ENCODE results near the gene DDAH2. TPM values are rescaled to one million over a fixed set of nuclear protein-coding genes. Genes with fewer than 3 reads are reported as not detected.

DDAH2 gene
- polyA plus RNA-seq, 1 donor from 2014 or later, result 386 TPM

DNA sequence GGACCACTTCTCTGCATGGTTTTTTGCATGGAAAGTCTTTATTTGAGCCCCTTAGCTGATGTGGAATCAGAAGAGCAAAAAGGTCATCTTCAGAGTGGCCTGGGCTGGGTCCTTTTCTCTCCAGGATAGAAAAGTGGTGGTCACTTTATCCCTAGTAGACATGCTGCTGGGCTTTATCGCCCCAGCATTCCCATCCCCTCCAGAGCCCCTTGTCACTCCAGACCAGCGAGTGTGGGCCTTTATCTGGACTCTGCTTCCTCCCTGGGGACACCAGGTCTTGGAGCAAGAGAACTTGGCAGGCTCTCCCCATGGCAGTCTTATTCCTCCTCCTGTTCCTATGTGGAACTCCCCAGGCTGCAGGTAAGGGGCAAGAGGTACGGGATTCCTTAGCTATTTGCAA is 22.5 kb downstream of the DDAH2 start, which contains the start of gene LY6G6F:
TSS of gene LY6G6F (plus strand) at position 268 of the 400 bp plus-strand sequence. CDS start at position 309, 41 bp downstream.
- no peaks in the 10 kb centered on the region for H3F3A ChIP-seq (ENCODE audit: insufficient read depth, low read length, poor library complexity, severe bottlenecking)
- H3K27me3 ChIP-seq (ENCODE audit: insufficient read depth, low read depth, low read length), result no peaks in the 10 kb centered on the region
- H4K20me1 ChIP-seq (ENCODE audit: insufficient read depth), result no peaks in the 10 kb centered on the region
- H3K4me2 ChIP-seq (ENCODE audit: low read length), result no peak within 1 kb of the TSS
- no peak within 1 kb of the TSS for H3K4me3 ChIP-seq (ENCODE audit: low read length)
- H3K79me2 ChIP-seq (replicated peaks; ENCODE audit: insufficient read depth, low read length), result peaks cover 12% of the 10 kb centered on the region
- H3K9me3 ChIP-seq (ENCODE audit: low read length), result no peaks in the 10 kb centered on the region
- no peaks in the 10 kb centered on the region for H3K36me3 ChIP-seq (ENCODE audit: insufficient read depth, low read length)
- H3K9ac ChIP-seq (ENCODE audit: low read length), result no peak within 1 kb of the TSS
- no peaks in the 10 kb centered on the region for H3K9me2 ChIP-seq (ENCODE audit: insufficient read depth, low read length)
- TF ChIP-seq, protein P1, sequence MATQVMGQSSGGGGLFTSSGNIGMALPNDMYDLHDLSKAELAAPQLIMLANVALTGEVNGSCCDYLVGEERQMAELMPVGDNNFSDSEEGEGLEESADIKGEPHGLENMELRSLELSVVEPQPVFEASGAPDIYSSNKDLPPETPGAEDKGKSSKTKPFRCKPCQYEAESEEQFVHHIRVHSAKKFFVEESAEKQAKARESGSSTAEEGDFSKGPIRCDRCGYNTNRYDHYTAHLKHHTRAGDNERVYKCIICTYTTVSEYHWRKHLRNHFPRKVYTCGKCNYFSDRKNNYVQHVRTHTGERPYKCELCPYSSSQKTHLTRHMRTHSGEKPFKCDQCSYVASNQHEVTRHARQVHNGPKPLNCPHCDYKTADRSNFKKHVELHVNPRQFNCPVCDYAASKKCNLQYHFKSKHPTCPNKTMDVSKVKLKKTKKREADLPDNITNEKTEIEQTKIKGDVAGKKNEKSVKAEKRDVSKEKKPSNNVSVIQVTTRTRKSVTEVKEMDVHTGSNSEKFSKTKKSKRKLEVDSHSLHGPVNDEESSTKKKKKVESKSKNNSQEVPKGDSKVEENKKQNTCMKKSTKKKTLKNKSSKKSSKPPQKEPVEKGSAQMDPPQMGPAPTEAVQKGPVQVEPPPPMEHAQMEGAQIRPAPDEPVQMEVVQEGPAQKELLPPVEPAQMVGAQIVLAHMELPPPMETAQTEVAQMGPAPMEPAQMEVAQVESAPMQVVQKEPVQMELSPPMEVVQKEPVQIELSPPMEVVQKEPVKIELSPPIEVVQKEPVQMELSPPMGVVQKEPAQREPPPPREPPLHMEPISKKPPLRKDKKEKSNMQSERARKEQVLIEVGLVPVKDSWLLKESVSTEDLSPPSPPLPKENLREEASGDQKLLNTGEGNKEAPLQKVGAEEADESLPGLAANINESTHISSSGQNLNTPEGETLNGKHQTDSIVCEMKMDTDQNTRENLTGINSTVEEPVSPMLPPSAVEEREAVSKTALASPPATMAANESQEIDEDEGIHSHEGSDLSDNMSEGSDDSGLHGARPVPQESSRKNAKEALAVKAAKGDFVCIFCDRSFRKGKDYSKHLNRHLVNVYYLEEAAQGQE (IDR thresholded peaks at IDR 0.05; ENCODE audit: borderline replicate concordance), result no peak
- TF ChIP-seq POLR2AphosphoS5 (IDR thresholded peaks at IDR 0.05) (no peak), RAD21 (conservative IDR thresholded peaks at IDR 0.05) (no peak), EZH2 (IDR thresholded peaks at IDR 0.05; ENCODE audit: borderline replicate concordance, insufficient read depth, low read length, poor library complexity, severe bottlenecking) (no peak), SMC3 (conservative IDR thresholded peaks at IDR 0.05; ENCODE audit: poor library complexity) (no peak), MXI1 (conservative IDR thresholded peaks at IDR 0.05; ENCODE audit: poor library complexity, severe bottlenecking) (no peak), TAF1 (IDR thresholded peaks at IDR 0.05; ENCODE audit: low read depth) (no peak), EP300 (conservative IDR thresholded peaks at IDR 0.05; ENCODE audit: poor library complexity, severe bottlenecking) (no peak)
- TF ChIP-seq, protein P2, sequence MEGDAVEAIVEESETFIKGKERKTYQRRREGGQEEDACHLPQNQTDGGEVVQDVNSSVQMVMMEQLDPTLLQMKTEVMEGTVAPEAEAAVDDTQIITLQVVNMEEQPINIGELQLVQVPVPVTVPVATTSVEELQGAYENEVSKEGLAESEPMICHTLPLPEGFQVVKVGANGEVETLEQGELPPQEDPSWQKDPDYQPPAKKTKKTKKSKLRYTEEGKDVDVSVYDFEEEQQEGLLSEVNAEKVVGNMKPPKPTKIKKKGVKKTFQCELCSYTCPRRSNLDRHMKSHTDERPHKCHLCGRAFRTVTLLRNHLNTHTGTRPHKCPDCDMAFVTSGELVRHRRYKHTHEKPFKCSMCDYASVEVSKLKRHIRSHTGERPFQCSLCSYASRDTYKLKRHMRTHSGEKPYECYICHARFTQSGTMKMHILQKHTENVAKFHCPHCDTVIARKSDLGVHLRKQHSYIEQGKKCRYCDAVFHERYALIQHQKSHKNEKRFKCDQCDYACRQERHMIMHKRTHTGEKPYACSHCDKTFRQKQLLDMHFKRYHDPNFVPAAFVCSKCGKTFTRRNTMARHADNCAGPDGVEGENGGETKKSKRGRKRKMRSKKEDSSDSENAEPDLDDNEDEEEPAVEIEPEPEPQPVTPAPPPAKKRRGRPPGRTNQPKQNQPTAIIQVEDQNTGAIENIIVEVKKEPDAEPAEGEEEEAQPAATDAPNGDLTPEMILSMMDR (IDR thresholded peaks at IDR 0.05; ENCODE audit: poor library complexity, severe bottlenecking), result no peak
- H2AFZ ChIP-seq (ENCODE audit: low read depth, low read length), result no peak within 1 kb of the TSS
- no peak within 1 kb of the TSS for H3K27ac ChIP-seq (ENCODE audit: low read length)

DNA sequence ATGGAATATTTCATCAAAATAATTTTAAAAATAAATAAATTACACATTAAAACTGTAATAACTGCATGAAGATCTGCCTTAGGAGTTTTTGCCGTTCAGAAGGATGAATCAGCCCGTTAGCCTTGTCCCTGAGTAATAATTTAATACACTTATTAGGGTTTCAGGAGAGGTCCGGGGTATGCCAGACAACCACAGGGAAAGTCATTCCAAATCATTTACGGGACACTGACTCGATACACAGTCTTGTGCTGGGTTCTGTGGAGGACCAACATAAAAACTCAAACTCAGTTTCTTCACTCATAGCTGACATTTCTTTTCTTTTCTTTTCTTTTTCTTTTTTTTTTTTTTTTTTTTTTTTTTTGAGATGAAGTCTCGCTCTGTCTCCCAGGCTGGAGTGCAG is 23.2 kb downstream of the DDAH2 start:
- no peak overlapping the region for H3K4me2 ChIP-seq (ENCODE audit: low read length)
- peaks cover 19% of the 10 kb centered on the region for H3K79me2 ChIP-seq (replicated peaks; ENCODE audit: insufficient read depth, low read length)
- H3K9me2 ChIP-seq (ENCODE audit: insufficient read depth, low read length), result no peaks in the 10 kb centered on the region
- no peaks in the 10 kb centered on the region for H4K20me1 ChIP-seq (ENCODE audit: insufficient read depth)
- no peak for TF ChIP-seq RAD21 (conservative IDR thresholded peaks at IDR 0.05)
- no peak for TF ChIP-seq POLR2AphosphoS5 (IDR thresholded peaks at IDR 0.05)
- TF ChIP-seq MXI1 (conservative IDR thresholded peaks at IDR 0.05; ENCODE audit: poor library complexity, severe bottlenecking), result no peak
- no peak for TF ChIP-seq SMC3 (conservative IDR thresholded peaks at IDR 0.05; ENCODE audit: poor library complexity)
- TF ChIP-seq, protein P1 (IDR thresholded peaks at IDR 0.05; ENCODE audit: borderline replicate concordance), result no peak
- no peak for TF ChIP-seq EP300 (conservative IDR thresholded peaks at IDR 0.05; ENCODE audit: poor library complexity, severe bottlenecking)
- TF ChIP-seq TAF1 (IDR thresholded peaks at IDR 0.05; ENCODE audit: low read depth), result no peak
- TF ChIP-seq, protein P2 (IDR thresholded peaks at IDR 0.05; ENCODE audit: poor library complexity, severe bottlenecking), result no peak
- no peak for TF ChIP-seq EZH2 (IDR thresholded peaks at IDR 0.05; ENCODE audit: borderline replicate concordance, insufficient read depth, low read length, poor library complexity, severe bottlenecking)
- no peak overlapping the region for H3K4me3 ChIP-seq (ENCODE audit: low read length)
- H3K36me3 ChIP-seq (ENCODE audit: insufficient read depth, low read length), result no peaks in the 10 kb centered on the region
- H2AFZ ChIP-seq (ENCODE audit: low read depth, low read length), result no peak overlapping the region
- no peaks in the 10 kb centered on the region for H3F3A ChIP-seq (ENCODE audit: insufficient read depth, low read length, poor library complexity, severe bottlenecking)
- H3K27me3 ChIP-seq (ENCODE audit: insufficient read depth, low read depth, low read length), result no peaks in the 10 kb centered on the region
- no peaks in the 10 kb centered on the region for H3K9me3 ChIP-seq (ENCODE audit: low read length)
- H3K27ac ChIP-seq (ENCODE audit: low read length), result no peak overlapping the region
- no peak overlapping the region for H3K9ac ChIP-seq (ENCODE audit: low read length)
